HepG2 (cell line): Measurements from ENCODE around the gene NUDT22. TPM values are rescaled to one million over a fixed set of nuclear protein-coding genes. Genes with fewer than 3 reads are reported as not detected.
A peak's percentile ranks its signal among the peaks of the same experiment; 100 is the strongest.

ENCODE experiments used
- ADNP ChIP-seq: sonication (generic); formaldehyde crosslinking; IDR thresholded peaks from 2 replicates; pipeline ENCODE4 v1.4.0; 2020; ENCODE audit warnings: missing genetic modification reagents
- FOXJ3 ChIP-seq: sonication (generic); formaldehyde crosslinking; IDR thresholded peaks from 2 replicates; pipeline ENCODE4 v1.4.0; 2020; ENCODE audit warnings: missing genetic modification reagents, mild to moderate bottlenecking, borderline replicate concordance
- NR2F2 ChIP-seq: IDR thresholded peaks from 2 replicates; pipeline ENCODE4 v1.6.1; 2012; ENCODE audit warnings: low read depth, inconsistent platforms, borderline replicate concordance
- RAD21 ChIP-seq: fragments of 450-650 bp; formaldehyde crosslinking; IDR thresholded peaks from 2 replicates; pipeline ENCODE4 v1.5.0; 2020; ENCODE audit warnings: mild to moderate bottlenecking
- SNAI1 ChIP-seq: sonication (generic); formaldehyde crosslinking; IDR thresholded peaks from 2 replicates; pipeline ENCODE4 v1.5.0; 2020; ENCODE audit warnings: mild to moderate bottlenecking, missing genetic modification reagents, borderline replicate concordance
- ZFP91 ChIP-seq: sonication (generic); formaldehyde crosslinking; IDR thresholded peaks from 2 replicates; pipeline ENCODE4 v1.9.0; 2022; ENCODE audit warnings: missing genetic modification reagents, mild to moderate bottlenecking, borderline replicate concordance
- ZKSCAN5 ChIP-seq: sonication (generic); formaldehyde crosslinking; IDR thresholded peaks from 2 replicates; pipeline ENCODE4 v1.5.1; 2020; ENCODE audit warnings: mild to moderate bottlenecking, missing genetic modification reagents
- ZKSCAN8 ChIP-seq: IDR thresholded peaks from 2 replicates; pipeline ENCODE4 v1.6.1; 2016; ENCODE audit warnings: borderline replicate concordance, missing genetic modification reagents, missing compliant biosample characterization
- ZNF136 ChIP-seq: sonication (generic); formaldehyde crosslinking; IDR thresholded peaks from 2 replicates; pipeline ENCODE4 v1.8.1; 2022; ENCODE audit warnings: low read depth, mild to moderate bottlenecking, moderate library complexity, missing genetic modification reagents
- ZNF232 ChIP-seq: sonication (generic); formaldehyde crosslinking; IDR thresholded peaks from 2 replicates; pipeline ENCODE4 v1.4.0; 2020; ENCODE audit warnings: missing genetic modification reagents, borderline replicate concordance
- ZNF329 ChIP-seq: sonication (generic); formaldehyde crosslinking; IDR thresholded peaks from 2 replicates; pipeline ENCODE4 v1.9.0; 2021; ENCODE audit warnings: low read depth, mild to moderate bottlenecking, missing genetic modification reagents
- ZNF570 ChIP-seq: sonication (generic); formaldehyde crosslinking; IDR thresholded peaks from 2 replicates; pipeline ENCODE4 v1.4.0; 2020; ENCODE audit warnings: mild to moderate bottlenecking, missing genetic modification reagents, borderline replicate concordance
- ZNF670 ChIP-seq: sonication (generic); formaldehyde crosslinking; IDR thresholded peaks from 2 replicates; pipeline ENCODE4 v1.8.0; 2022; ENCODE audit warnings: mild to moderate bottlenecking, missing genetic modification reagents, borderline replicate concordance
- ZNF709 ChIP-seq: sonication (generic); formaldehyde crosslinking; IDR thresholded peaks from 2 replicates; pipeline ENCODE4 v1.5.0; 2020; ENCODE audit warnings: mild to moderate bottlenecking, missing genetic modification reagents
- ZNF746 ChIP-seq: sonication (generic); formaldehyde crosslinking; IDR thresholded peaks from 2 replicates; pipeline ENCODE4 v1.8.0; 2022; ENCODE audit warnings: mild to moderate bottlenecking, missing genetic modification reagents
- polyA plus RNA-seq, 8 experiments: library from polyadenylated mRNA; depleted of rRNA in 3 of 8; stranded (reverse) in 7 of 8; unstranded in 1 of 8; fragments of >200 nt; fragmentation: Illumina TruSeq in 4 of 8; extraction: Trizol in 4 of 8; gene quantifications; 2 replicates each; pipeline versions ENCODE4 v1.2.1 to v1.2.3, GENCODE V29; 2011 to 2016; ENCODE audit warnings: low read depth in 4 of 8, missing spikeins in 1 of 8, mixed read lengths in 1 of 8; ENCODE audit not compliant: insufficient read depth in 1 of 8
- total RNA-seq, 5 experiments: library from RNA; depleted of rRNA; stranded (reverse); fragments of >200 nt; fragmentation: Illumina TruSeq; extraction: Trizol; gene quantifications; 2 replicates each; pipeline ENCODE4 v1.2.3, GENCODE V29; 2016; ENCODE audit warnings: low read depth in 1 of 5
- TF ChIP-seq, protein P1 (sequence below): sonication (generic); formaldehyde crosslinking; IDR thresholded peaks from 2 replicates; pipeline ENCODE4 v1.5.0; 2020; ENCODE audit warnings: mild to moderate bottlenecking, missing genetic modification reagents, borderline replicate concordance
- TF ChIP-seq, protein P2 (sequence below): fragments of 450-650 bp; IDR thresholded peaks from 2 replicates; pipeline ENCODE4 v1.6.1; 2016
- TF ChIP-seq, protein P3 (sequence below): sonication (generic); formaldehyde crosslinking; IDR thresholded peaks from 2 replicates; pipeline ENCODE4 v1.5.0; 2020; ENCODE audit warnings: missing genetic modification reagents
- TF ChIP-seq, protein P4 (sequence below): sonication (generic); formaldehyde crosslinking; IDR thresholded peaks from 2 replicates; pipeline ENCODE4 v1.4.0; 2020; ENCODE audit warnings: missing genetic modification reagents, borderline replicate concordance

Gene NUDT22
- total and polyA plus RNA-seq, 2 of the 13 experiments (the other 11 are each of a cell fraction or from before 2014, with no cell fraction given) = 33.5 to 39.8 TPM

DNA sequence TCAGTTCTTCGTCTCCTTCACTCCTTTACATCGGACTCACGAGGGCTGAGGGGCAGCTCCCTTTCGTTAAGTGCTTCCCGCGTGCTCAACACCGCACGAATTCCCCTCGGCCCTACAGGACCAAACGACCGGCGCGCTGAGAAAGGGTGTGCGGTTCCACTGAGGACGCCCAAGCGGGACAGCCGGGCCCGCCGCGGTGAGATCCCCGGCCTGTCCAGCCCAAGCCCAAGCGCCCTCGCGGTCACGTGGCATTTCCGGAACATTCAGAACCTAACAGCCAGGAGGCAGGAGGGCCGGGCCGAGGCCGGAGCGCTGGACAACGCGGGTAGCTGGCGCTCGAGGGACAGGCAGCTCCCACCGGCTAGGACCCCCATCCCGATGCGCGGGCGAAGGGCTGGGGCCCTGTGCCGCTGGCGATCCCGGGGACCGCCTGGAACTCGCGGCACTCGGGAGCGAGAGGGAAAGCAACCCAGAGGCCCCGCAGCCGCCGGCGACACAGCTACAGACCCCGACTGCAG, 40.8 kb upstream of the NUDT22 start (continued):
- TF ChIP-seq ZFP91 = peak; percentile 93
- no peak for TF ChIP-seq ADNP (CRISPR knock-in tag)
- TF ChIP-seq ZKSCAN8 (CRISPR knock-in tag) = no peak
- peak; percentile 79; the same call in 1 of the 2 replicates for TF ChIP-seq SNAI1 (CRISPR knock-in tag)
- TF ChIP-seq ZNF709 (CRISPR knock-in tag) = peak; percentile 95
- TF ChIP-seq, protein P1, sequence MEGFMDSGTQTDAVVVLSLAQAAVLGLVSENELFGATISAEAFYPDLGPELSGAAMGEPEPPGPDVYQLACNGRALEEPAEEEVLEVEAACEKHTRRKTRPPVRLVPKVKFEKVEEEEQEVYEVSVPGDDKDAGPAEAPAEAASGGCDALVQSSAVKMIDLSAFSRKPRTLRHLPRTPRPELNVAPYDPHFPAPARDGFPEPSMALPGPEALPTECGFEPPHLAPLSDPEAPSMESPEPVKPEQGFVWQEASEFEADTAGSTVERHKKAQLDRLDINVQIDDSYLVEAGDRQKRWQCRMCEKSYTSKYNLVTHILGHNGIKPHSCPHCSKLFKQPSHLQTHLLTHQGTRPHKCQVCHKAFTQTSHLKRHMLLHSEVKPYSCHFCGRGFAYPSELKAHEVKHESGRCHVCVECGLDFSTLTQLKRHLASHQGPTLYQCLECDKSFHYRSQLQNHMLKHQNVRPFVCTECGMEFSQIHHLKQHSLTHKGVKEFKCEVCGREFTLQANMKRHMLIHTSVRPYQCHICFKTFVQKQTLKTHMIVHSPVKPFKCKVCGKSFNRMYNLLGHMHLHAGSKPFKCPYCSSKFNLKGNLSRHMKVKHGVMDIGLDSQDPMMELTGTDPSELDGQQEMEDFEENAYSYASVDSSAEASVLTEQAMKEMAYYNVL (CRISPR knock-in tag) = 0 out of 2 replicates have a peak, but pooled peaks have one; percentile 57
- TF ChIP-seq NR2F2 = no peak; the same call in 1 of the 2 replicates
- TF ChIP-seq RAD21 (CRISPR knock-in tag) = peak; percentile 81
- TF ChIP-seq FOXJ3 (CRISPR knock-in tag) = no peak
- TF ChIP-seq, protein P2, sequence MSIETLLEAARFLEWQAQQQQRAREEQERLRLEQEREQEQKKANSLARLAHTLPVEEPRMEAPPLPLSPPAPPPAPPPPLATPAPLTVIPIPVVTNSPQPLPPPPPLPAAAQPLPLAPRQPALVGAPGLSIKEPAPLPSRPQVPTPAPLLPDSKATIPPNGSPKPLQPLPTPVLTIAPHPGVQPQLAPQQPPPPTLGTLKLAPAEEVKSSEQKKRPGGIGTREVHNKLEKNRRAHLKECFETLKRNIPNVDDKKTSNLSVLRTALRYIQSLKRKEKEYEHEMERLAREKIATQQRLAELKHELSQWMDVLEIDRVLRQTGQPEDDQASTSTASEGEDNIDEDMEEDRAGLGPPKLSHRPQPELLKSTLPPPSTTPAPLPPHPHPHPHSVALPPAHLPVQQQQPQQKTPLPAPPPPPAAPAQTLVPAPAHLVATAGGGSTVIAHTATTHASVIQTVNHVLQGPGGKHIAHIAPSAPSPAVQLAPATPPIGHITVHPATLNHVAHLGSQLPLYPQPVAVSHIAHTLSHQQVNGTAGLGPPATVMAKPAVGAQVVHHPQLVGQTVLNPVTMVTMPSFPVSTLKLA = peak; percentile 39
- TF ChIP-seq ZNF570 = peak; percentile 93; the same call in 1 of the 2 replicates
- TF ChIP-seq ZNF329 (CRISPR knock-in tag) = peak; percentile 90
- TF ChIP-seq, protein P3, sequence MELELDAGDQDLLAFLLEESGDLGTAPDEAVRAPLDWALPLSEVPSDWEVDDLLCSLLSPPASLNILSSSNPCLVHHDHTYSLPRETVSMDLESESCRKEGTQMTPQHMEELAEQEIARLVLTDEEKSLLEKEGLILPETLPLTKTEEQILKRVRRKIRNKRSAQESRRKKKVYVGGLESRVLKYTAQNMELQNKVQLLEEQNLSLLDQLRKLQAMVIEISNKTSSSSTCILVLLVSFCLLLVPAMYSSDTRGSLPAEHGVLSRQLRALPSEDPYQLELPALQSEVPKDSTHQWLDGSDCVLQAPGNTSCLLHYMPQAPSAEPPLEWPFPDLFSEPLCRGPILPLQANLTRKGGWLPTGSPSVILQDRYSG = no peak
- peak; percentile 94 for TF ChIP-seq ZNF136 (CRISPR knock-in tag)
- TF ChIP-seq, protein P4, sequence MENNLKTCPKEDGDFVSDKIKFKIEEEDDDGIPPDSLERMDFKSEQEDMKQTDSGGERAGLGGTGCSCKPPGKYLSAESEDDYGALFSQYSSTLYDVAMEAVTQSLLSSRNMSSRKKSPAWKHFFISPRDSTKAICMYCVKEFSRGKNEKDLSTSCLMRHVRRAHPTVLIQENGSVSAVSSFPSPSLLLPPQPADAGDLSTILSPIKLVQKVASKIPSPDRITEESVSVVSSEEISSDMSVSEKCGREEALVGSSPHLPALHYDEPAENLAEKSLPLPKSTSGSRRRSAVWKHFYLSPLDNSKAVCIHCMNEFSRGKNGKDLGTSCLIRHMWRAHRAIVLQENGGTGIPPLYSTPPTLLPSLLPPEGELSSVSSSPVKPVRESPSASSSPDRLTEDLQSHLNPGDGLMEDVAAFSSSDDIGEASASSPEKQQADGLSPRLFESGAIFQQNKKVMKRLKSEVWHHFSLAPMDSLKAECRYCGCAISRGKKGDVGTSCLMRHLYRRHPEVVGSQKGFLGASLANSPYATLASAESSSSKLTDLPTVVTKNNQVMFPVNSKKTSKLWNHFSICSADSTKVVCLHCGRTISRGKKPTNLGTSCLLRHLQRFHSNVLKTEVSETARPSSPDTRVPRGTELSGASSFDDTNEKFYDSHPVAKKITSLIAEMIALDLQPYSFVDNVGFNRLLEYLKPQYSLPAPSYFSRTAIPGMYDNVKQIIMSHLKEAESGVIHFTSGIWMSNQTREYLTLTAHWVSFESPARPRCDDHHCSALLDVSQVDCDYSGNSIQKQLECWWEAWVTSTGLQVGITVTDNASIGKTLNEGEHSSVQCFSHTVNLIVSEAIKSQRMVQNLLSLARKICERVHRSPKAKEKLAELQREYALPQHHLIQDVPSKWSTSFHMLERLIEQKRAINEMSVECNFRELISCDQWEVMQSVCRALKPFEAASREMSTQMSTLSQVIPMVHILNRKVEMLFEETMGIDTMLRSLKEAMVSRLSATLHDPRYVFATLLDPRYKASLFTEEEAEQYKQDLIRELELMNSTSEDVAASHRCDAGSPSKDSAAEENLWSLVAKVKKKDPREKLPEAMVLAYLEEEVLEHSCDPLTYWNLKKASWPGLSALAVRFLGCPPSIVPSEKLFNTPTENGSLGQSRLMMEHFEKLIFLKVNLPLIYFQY (CRISPR knock-in tag) = peak; percentile 83; the same call in 1 of the 2 replicates
- TF ChIP-seq ZNF232 (CRISPR knock-in tag) = peak; percentile 83
- no peak for TF ChIP-seq ZKSCAN5 (CRISPR knock-in tag)
- peak; percentile 91 for TF ChIP-seq ZNF746 (CRISPR knock-in tag)
- TF ChIP-seq ZNF670 (CRISPR knock-in tag) = peak; percentile 93; the same call in 1 of the 2 replicates
